Measurements from ENCODE around the gene AOAH.

Gene AOAH

GRCh38 chr7:36683695-36684357 lies 40.5 kb downstream of the AOAH start:
- Histone ChIP-seq H3K9me2 (replicated peaks; ENCODE audit: insufficient read depth, low read length) (no peaks in the 10 kb centered on the region), H3K4me2 (ENCODE audit: low read depth, low read length) (no peak overlapping the region), H3K9ac (ENCODE audit: low read length) (no peak overlapping the region), H3K4me3 (ENCODE audit: low read length) (no peak overlapping the region), H3K36me3 (replicated peaks; ENCODE audit: insufficient read depth, low read length) (no peaks in the 10 kb centered on the region), H4K20me1 (ENCODE audit: insufficient read depth, low read length) (no peaks in the 10 kb centered on the region), H3K79me2 (ENCODE audit: low read length) (no peaks in the 10 kb centered on the region), H3F3A (ENCODE audit: insufficient read depth, low read length) (no peaks in the 10 kb centered on the region), H3K9me3 (replicated peaks; ENCODE audit: insufficient read depth, low read length) (no peaks in the 10 kb centered on the region), H3K27me3 (replicated peaks; ENCODE audit: insufficient read depth, low read length) (no peaks in the 10 kb centered on the region), H3K27ac (ENCODE audit: low read length) (no peak overlapping the region), H2AFZ (ENCODE audit: low read length) (no peak overlapping the region), H3K4me1 (ENCODE audit: low read length) (no peaks in the 10 kb centered on the region)
- TF ChIP-seq CTCF (IDR thresholded peaks at IDR 0.05; ENCODE audit: low read length) (no peak), EZH2 (optimal IDR thresholded peaks at IDR 0.05; ENCODE audit: low read depth, low read length) (no peak), EZH2phosphoT487 (IDR thresholded peaks at IDR 0.05; ENCODE audit: low read length) (no peak)
- DNase-seq, result no peak

- H3K9me3 ChIP-seq (replicated peaks; ENCODE audit: insufficient read depth, low read length), result no peaks in the 10 kb centered on the region
- no peaks in the 10 kb centered on the region for H3K36me3 ChIP-seq (replicated peaks; ENCODE audit: insufficient read depth, low read length)
- H3K4me1 ChIP-seq (ENCODE audit: low read length), result no peaks in the 10 kb centered on the region
- no peak overlapping the region for H3K9ac ChIP-seq (ENCODE audit: low read length)
- H3K27me3 ChIP-seq (replicated peaks; ENCODE audit: insufficient read depth, low read length), result no peaks in the 10 kb centered on the region
- TF ChIP-seq EZH2phosphoT487 (IDR thresholded peaks at IDR 0.05; ENCODE audit: low read length), result no peak
- no peak for TF ChIP-seq EZH2 (optimal IDR thresholded peaks at IDR 0.05; ENCODE audit: low read depth, low read length)
- no peak for TF ChIP-seq CTCF (IDR thresholded peaks at IDR 0.05; ENCODE audit: low read length)
- no peak overlapping the region for H2AFZ ChIP-seq (ENCODE audit: low read length)
- no peaks in the 10 kb centered on the region for H3F3A ChIP-seq (ENCODE audit: insufficient read depth, low read length)
- no peak for DNase-seq
- no peak overlapping the region for H3K4me2 ChIP-seq (ENCODE audit: low read depth, low read length)
- no peak overlapping the region for H3K27ac ChIP-seq (ENCODE audit: low read length)
- no peak overlapping the region for H3K4me3 ChIP-seq (ENCODE audit: low read length)
- H4K20me1 ChIP-seq (ENCODE audit: insufficient read depth, low read length), result no peaks in the 10 kb centered on the region
- H3K9me2 ChIP-seq (replicated peaks; ENCODE audit: insufficient read depth, low read length), result no peaks in the 10 kb centered on the region
- no peaks in the 10 kb centered on the region for H3K79me2 ChIP-seq (ENCODE audit: low read length)
These were observed 41.2 kb downstream of the AOAH start for GRCh38 chr7:36683111-36683510.

- Histone ChIP-seq H2AFZ (ENCODE audit: low read length) (no peak overlapping the region), H3K36me3 (replicated peaks; ENCODE audit: insufficient read depth, low read length) (no peaks in the 10 kb centered on the region)
- TF ChIP-seq EZH2phosphoT487 (IDR thresholded peaks at IDR 0.05; ENCODE audit: low read length), result no peak
- TF ChIP-seq CTCF (IDR thresholded peaks at IDR 0.05; ENCODE audit: low read length), result no peak
- no peak for TF ChIP-seq EZH2 (optimal IDR thresholded peaks at IDR 0.05; ENCODE audit: low read depth, low read length)
These were observed 42.2 kb downstream of the AOAH start for GRCh38 chr7:36682102-36682501.

More at GRCh38 chr7:36682102-36682501, 42.2 kb downstream of the AOAH start:
- Histone ChIP-seq H3K4me2 (ENCODE audit: low read depth, low read length) (no peak overlapping the region), H3K9me2 (replicated peaks; ENCODE audit: insufficient read depth, low read length) (no peaks in the 10 kb centered on the region), H3K4me3 (ENCODE audit: low read length) (no peak overlapping the region), H3K27ac (ENCODE audit: low read length) (no peak overlapping the region), H3K9ac (ENCODE audit: low read length) (no peak overlapping the region), H3F3A (ENCODE audit: insufficient read depth, low read length) (no peaks in the 10 kb centered on the region), H3K9me3 (replicated peaks; ENCODE audit: insufficient read depth, low read length) (no peaks in the 10 kb centered on the region), H3K4me1 (ENCODE audit: low read length) (no peaks in the 10 kb centered on the region), H3K79me2 (ENCODE audit: low read length) (no peaks in the 10 kb centered on the region), H4K20me1 (ENCODE audit: insufficient read depth, low read length) (no peaks in the 10 kb centered on the region), H3K27me3 (replicated peaks; ENCODE audit: insufficient read depth, low read length) (no peaks in the 10 kb centered on the region)
- DNase-seq, result no peak
